Measurements from ENCODE around the gene RAB8B. TPM values are rescaled to one million over a fixed set of nuclear protein-coding genes. Genes with fewer than 3 reads are reported as not detected.

Gene RAB8B
- 31.4 and 60.8 TPM in 2 replicates for total RNA-seq

GRCh38 chr15:63188926-63189871, at the start of gene RAB8B:
TSS of gene RAB8B (plus strand) at chr15:63189606. CDS start at chr15:63189625, 19 bp downstream.

GRCh38 chr15:63157118-63157843, 32.1 kb upstream of the RAB8B start, which contains the start of gene RPS27L:
TSS of gene RPS27L (minus strand) at chr15:63157477. CDS start at chr15:63157405, 72 bp downstream.

GRCh38 chr15:63277038-63277892, 87.9 kb downstream of the RAB8B start, which contains the start of gene APH1B:
TSS of gene APH1B (plus strand) at chr15:63277605. CDS start at chr15:63277624, 19 bp downstream.

Other genes with a start within 250 kb of the RAB8B start
- 244 and 951 TPM in 2 replicates for gene TPM1, start 146.9 kb upstream of the RAB8B start, total RNA-seq
- gene LACTB, start 67.7 kb upstream of the RAB8B start, total RNA-seq: 22.3 and 48.6 TPM in 2 replicates
- 332 and 362 TPM in 2 replicates for gene RPS27L, start 32.1 kb upstream of the RAB8B start, total RNA-seq
- 13.4 and 16.0 TPM in 2 replicates for gene APH1B, start 88.0 kb downstream of the RAB8B start, total RNA-seq
- gene CA12, start 192.2 kb downstream of the RAB8B start, total RNA-seq: 0.25 and 0.32 TPM in 2 replicates